NCI-H2029 treated with DMSO at 0.1 percent for 48 hours (cell line): ENCODE measurements around the gene ICAM4.
"Not testable (repeated sequence)": the region's sequence is repeated elsewhere in the genome, so short reads cannot be mapped to it uniquely, and the experiment has no call there.

ENCODE experiments used
- DNase-seq: peaks from one replicate; lab custom pipeline; 2025; lab: John Stamatoyannopoulos, UW

ICAM4 gene

DNA sequence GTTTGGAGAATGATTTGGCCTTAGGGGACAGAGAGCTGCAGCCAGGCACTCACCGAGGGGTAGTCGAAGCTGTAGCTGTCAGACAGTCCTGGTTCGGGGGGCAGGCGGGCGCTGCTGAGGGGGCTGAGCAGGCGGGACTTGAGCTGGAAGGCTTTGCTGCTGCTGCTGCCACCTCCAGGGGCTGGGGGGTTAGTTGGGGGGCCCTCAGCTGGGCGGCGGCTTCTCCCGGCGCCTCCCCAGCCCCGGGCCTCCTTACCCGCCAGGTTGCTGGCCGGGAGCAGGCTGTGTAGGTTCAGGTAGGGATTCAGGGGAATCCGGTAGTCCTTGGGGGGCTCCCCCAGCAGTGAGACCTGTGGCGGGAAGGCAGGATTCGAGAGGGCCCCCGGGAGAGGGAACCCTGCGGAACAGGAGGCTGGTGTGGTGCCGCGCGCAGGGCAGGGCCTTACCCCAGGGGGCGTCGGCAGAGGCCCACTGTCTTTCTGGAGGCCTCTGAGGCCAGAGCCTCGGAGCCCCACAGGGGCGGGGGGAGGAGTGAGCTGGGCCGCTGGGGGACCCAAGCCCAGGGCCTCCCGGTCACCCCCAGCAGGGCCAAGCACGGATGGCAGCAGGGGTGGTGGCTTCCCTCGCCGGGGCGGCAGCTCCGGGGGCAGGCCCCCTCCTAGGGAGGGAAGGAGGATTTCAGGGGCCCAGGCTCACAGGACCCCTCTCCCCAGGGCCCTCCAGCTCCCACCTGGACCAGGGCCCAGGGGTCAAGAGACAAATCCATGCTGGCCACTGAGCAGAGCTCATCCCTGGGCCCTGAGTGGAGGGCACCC lies 34.1 kb downstream of the ICAM4 start:
- no peak for DNase-seq

DNA sequence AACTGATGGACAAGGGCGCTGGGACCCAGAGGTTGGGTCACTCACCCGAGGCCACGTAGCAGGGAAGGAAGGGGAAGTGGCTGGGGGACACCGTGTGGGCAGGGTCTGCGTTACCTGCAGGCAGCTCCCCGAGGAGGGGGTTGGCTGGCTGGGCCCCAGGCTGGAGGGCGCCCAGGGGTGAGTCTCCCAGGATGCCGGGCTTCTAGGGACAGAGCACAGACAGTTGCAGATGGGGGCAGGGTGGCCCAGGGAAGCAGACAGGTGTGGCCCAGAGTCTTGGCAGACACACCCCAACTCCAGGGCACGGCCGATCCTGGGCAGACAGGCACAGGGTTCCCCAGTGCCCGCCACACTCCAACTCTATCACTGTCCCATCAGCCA lies 34.7 kb downstream of the ICAM4 start:
- DNase-seq: no peak

DNA sequence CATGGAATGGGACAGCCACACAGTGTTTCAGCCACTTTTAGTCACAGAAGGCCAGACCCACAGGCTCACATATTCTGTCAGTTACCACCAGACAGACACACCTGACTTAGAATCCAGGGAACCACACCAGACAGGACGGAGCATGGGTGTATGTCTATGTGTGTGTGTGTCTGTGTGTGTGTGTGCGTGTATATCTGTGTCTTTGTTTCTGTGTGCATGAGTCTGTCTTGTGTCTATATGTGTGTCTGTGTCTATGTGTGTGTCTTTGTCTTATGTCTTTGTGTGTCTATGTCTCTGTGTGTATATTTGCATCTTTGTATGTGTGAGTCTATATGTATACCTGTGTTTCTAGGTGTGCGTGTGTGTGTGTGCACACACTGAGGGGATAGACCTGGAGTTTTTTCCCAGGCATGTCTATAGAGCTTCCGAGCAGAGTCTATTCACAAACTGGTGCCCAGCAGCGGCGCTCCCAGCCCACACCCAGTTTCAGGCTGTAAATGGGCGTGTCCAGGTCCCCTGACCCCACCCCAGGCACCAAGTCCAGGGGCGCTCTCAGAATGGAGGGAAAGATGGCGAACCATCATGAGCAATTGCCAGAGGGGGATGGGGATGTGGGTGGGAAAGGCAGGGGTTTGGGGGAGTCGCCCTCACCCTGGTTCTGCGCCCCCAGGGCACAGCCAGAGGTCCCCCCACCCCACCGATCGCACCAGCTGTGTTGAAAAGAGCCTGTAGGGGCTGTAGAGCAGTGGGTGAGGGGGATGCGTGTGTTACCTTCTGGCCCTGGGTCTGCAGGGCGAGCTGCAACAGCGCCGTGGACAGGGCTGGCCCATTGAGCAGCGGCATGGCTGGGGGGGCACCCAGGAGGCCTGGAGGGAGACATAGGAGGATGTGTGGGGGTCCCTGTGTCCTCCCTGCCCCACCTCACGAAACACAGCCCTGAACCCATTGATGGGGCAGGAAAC lies 35.4 kb downstream of the ICAM4 start:
- no peak for DNase-seq

DNA sequence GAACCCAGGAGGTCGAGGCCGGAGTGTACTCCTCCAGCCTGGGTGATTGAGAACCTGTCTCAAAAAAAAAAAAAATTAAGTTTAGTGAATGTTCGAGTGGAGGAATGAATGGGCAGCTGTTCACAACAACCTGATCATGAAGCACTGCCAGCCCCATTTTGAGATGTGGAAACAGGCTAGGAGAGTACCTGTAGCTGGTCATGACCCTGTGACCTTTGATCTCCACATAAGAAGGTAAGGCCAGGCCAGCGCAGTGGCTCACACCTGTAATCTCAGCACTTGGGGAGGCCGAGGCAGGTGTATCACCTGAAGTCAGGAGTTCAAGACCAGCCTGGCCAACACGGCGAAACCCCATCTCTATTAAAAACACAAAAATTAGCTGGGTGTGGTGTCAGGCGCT lies 39.0 kb downstream of the ICAM4 start:
- DNase-seq: no peak

DNA sequence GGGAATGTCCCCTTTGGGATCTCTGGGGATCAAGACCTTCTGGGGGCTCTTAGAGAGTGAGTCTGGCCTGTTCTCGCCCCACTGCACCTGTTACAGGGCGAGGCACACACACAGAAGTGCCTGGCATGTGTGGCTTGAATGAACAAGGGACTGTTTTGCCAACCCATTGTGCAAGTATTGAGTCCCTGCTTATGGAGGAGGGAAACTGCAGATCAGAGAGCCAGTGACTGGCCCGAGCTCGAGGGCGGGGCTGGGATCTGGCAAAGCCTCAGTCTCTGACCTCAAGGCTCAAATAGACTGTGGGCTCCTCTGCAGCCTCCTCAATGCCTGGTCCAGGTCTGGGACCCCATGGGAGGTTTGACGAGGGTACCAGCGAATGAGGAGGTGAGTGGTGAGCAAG lies 41.0 kb downstream of the ICAM4 start:
- no peak for DNase-seq

DNA sequence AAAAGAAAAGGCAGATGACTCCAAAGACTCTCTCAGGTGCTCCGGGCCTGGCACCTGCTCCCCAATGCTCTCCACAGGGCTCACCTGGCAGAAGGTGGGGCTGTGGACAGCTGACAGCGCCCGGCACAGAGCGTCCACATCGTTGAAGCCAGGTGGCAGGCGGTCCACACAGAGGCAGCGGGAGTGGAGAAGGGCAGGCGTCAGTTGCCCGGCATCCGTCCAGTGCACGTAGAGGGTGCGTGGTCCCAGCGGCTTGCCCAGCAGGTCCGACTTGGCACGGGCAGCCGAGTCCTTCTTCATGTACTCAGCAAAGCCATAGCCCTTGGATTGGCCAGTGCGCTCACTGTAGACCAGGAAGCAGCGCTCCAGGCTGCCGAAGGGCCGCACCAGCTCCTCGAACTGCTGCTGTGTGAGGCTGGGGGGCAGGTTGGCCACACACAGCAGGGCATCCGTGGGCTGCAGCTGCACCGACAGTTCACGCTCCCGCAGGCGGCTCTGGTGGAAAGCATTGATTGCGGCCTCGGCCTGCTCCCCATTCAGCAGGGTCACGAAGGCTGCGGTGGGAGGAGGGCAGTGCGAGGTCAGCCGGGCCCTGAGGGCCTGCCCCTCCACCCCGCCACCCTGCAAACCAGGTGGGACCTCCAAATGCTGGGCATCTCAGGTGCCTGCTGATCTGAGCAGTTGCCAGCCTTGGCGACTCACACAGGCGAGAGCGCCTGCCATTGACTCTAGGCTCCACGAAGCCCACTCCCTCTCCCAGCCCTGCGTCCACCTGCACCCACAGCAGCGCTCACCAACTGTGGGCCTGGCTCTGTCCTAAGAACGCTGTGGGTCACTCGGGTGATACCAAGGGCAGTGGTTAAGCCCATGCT lies 42.0 kb downstream of the ICAM4 start:
- DNase-seq: no peak

DNA sequence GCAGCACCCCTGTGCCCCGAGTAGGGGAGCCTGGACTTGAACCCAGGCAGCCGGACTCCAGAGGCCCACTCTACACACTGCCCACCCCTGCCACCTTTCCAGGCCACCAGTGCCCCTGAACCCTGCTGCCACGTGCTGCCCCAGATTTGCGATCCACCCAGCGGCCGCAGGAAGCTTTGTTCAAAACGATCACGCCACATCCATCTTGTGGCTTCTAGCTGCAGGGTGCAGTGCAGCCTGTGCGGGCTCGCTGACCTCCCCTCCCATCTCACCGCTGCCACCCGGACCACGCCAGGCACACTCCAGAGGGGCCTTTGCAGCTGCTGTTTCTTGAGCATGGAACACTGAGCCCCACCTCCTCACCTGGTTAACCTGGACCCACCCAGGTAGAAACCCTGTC lies 42.8 kb downstream of the ICAM4 start:
- no peak for DNase-seq

DNA sequence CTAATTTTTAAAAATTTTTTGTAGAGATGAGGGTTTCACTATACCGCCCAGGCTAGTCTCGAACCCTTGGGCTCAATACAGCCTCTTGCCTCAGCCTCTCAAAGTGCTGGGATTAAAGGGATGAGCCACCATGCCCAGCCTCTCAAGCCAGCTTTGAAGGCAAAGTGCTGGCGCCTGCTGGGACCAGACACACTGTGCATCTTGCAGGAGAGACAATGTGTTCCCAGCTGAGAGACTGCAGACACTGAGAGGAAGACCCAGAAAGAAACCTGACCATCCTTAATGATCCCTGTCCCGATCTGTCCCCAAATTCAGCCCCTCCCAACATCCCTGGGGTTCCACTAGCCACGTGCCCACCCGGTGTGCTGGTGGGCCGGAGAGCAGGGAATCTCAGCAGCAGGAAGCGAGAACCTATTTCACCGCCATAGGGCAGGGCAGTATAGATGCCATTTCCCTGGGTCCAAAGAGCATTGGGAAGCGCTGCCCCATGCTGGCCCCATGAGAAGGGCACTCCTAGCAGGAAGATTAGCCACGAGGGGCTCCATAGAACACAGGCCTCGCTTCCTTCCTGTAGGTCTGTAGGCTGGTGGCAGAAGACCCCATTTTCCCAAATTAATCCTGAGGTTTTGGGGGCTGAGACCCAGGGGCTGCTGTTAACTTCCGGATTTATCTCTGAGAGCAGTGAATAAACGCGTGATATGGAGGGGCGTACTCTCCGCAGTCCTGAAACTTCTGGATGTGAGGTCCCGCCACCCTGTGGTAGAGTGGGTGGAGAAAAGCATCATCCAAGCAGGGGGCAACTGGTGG lies 45.6 kb downstream of the ICAM4 start:
- no peak for DNase-seq

DNA sequence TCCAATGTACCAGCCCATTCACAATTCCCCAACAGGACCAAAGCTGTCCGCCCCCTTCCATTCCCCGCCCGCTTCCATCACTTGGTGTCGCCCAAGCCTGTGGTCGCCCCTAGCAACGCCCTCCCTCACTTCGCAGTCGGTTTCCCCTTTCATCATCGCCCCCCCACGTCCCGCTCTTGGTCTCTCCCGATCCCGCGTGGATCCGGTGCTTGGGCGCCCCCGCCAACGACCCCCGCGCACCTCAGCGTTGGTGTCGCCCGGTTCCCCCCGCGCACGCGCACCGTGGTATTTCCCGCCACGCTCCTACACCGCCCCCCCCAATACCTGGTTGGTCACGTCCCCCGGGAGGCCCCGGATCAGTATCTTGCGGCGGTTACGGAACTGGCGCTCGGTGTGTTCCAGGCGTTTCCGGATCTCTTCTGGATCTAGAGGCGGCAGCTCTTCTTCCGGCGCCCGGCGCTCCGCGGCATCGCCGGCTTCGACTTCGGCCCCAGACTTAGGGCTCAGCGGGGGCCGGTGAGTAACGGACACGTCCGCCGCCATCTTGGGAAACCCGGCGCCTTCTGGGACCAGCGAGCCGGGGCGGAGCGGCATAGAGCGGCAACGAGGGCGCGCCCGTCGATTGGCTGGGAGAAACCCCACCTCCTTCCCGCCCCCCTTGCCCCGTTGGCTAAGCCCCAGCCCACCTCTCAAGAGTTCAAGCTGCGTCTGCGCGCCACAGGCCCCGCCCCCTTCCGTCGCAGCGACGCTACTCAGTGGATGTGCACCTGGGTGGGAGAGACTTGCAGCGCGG lies 46.4 kb downstream of the ICAM4 start, which contains the start of gene RAVER1:
RAVER1 (minus strand) TSS at position 565 of the 793 bp plus-strand sequence; CDS start at position 543, 22 bp downstream.
- peak; percentile 84 for DNase-seq

DNA sequence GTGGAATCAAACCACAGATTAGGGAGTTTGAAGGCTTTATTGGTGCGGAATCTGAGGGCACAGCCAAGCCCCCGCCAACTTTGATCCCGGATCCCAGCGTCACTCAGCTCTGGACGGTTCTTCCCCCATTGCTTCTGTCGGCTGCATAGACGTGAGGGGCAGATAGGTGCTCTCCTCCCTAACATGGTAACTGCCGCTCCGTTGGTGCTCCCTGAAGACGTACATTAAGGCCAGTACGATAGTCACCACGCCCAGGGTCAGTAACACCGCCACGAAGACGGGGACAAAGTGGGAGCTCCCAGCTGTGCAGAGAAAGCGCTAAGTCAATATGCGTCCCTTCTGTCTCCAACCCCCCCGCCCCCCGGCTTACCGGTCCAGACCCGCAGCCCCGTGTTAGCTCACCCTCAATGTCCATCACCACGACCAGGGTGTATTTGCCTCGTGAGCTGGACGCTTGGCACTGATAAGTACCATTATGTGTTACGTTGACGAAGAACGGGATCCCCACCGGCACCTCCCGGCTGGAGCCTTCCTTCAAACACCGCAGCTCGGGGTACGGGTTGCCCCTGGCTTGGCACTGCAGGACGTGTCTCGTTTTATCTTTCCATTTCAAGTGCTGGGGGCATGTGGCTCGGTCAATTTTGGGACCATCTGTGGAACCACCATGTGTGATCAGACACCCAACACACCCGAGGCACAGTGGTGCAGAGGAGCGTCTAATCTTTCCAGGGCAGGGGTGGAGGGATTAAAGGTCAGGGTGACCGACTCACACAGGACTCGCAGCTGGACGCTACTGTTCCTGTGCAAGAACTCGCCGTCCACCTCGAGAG lies 47.2 kb downstream of the ICAM4 start:
- DNase-seq: no peak

DNA sequence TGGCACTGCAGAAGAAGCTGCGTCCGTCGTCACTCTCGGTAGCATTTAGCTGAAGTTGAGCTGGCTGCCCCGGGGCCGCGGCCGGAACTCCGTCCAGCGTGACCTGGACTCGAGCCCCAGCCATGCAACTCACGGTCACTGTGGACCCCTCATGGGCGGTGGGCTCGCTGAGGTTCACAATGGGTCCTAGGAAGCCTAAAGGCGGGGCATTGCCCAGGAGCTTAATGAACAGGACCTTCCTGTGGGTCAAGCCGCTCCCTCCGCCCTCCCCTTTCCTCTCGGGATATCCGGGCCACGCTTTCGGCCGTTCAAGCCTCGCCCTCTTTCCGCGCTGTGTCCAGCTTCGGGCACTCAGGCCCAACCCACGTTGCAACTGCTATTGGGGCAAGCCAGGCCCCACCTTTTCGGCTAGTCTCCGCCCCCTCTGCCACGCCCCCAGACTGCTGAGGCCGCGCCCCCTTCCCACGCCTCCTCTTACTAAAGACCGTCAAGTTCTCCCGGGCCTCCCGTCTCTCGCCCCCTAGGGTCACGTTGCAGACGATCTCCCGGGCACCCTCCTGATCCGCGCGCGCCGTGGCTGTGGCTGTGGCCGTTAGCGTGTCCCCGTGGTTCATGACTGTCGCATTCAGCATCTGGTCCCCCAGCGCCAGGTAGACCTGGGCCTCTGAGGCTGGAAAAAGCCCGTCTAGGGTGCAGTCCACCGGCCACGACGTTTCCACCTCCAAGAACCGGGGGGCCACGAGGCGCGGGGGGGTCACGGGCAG lies 48.0 kb downstream of the ICAM4 start:
- peak; percentile 37 for DNase-seq

DNA sequence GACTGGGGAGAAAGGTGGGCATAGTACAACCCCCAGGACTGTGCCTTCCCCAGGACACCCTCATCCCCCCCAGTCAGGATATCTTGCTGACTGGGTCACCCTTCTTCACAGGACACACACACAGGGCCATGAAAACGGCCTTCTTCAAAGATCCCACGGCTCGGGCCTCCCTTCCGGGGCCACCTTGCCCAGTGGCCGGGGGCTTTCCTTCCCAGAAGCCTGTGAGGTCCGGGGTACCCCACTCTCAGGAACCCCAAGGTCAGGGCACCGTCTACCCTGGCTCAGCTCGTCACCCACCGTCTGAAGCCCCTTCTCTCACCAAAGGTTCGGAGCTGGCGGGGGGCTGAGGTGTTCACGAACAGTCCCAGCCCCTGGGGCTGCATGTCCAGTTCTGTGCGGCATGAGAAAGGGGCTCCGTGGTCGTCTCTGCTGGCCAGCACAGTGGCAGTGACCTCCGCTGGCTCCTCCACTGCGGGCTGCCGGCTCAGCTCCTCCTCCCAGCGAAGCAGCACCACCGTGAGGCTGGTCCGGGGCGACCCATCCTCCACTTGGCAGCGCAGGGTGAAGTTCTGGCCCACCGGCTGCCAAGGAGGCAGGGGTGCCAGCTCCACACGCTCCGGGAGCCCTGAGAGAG lies 48.7 kb downstream of the ICAM4 start:
- DNase-seq: no peak

DNA sequence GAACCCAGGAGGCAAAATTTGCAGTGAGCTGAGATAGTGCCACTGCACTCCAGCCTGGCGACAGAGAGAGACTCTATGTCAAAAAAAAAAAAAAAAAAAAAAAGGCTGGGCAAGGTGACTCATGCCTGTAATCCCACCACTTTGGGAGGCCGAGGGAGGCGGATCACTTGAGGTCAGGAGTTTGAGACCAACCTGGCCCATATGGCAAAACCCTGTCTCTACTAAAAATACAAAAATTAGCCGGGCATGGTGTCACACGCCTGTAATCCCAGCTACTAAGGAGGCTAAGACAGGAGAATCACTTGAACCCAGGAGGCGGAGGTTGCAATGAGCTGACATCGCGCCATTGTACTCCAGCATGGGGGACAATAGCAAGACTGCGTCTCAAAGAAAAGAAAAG lies 50.0 kb downstream of the ICAM4 start:
- not testable (repeated sequence) for DNase-seq
